SK-N-MC (cell line): Measurements from ENCODE around the gene CYP2S1.

Source experiments
- EZH2 ChIP-seq: fragments of 200-600 bp; sonication (generic); IDR thresholded peaks from one replicate; pipeline ENCODE4 v1.6.1; 2017; ENCODE audit warnings: antibody characterized with exemption
- FOXP2 ChIP-seq: optimal IDR thresholded peaks from 2 replicates; pipeline ENCODE3; 2011; ENCODE audit warnings: mild to moderate bottlenecking, moderate library complexity; ENCODE audit not compliant: insufficient read depth; ENCODE audit errors: extremely low read length, control extremely low read depth
- POLR2AphosphoS5 ChIP-seq: IDR thresholded peaks from 2 replicates; pipeline ENCODE4 v1.6.1; 2012; ENCODE audit warnings: mild to moderate bottlenecking, low read depth, low read length, borderline replicate concordance

- no peak for TF ChIP-seq EZH2
- TF ChIP-seq POLR2AphosphoS5: no peak
- no peak for TF ChIP-seq FOXP2
Observed at GRCh38 chr19:41154060-41154459, 39.0 kb upstream of the CYP2S1 start.
